ENCODE results near the gene DNAH7.

The DNAH7 gene

GRCh38 chr2:195857132-195857531 lies 211.5 kb downstream of the DNAH7 start:
- no peak for DNase-seq

GRCh38 chr2:195850764-195851163 lies 217.9 kb downstream of the DNAH7 start:
- DNase-seq = no peak

- DNase-seq = no peak
These were observed 220.3 kb downstream of the DNAH7 start for GRCh38 chr2:195848119-195848899.

GRCh38 chr2:195842932-195843331 lies 225.7 kb downstream of the DNAH7 start:
- DNase-seq = no peak

- DNase-seq = no peak
These were observed 230.6 kb downstream of the DNAH7 start for GRCh38 chr2:195838002-195838401.

GRCh38 chr2:195836002-195836401 lies 232.6 kb downstream of the DNAH7 start:
- no peak for DNase-seq

GRCh38 chr2:195834836-195835235 lies 233.8 kb downstream of the DNAH7 start:
- no peak for DNase-seq

- no peak for DNase-seq
These were observed 237.4 kb downstream of the DNAH7 start for GRCh38 chr2:195830968-195831950.

- no peak for DNase-seq
These were observed 244.2 kb downstream of the DNAH7 start for GRCh38 chr2:195824478-195824877.

- DNase-seq = no peak
These were observed 245.4 kb downstream of the DNAH7 start for GRCh38 chr2:195823206-195823605.

- no peak for DNase-seq
These were observed 247.1 kb downstream of the DNAH7 start for GRCh38 chr2:195821566-195821932.

- no peak for DNase-seq
These were observed 247.6 kb downstream of the DNAH7 start for GRCh38 chr2:195820867-195821565.

GRCh38 chr2:195820373-195820772 lies 248.3 kb downstream of the DNAH7 start:
- DNase-seq = no peak

GRCh38 chr2:195819276-195819675 lies 249.4 kb downstream of the DNAH7 start:
- DNase-seq = no peak

GRCh38 chr2:195818526-195818925 lies 250.1 kb downstream of the DNAH7 start:
- DNase-seq = no peak

- DNase-seq = no peak
These were observed 250.5 kb downstream of the DNAH7 start for GRCh38 chr2:195818106-195818505.

- no peak for DNase-seq
These were observed 253.6 kb downstream of the DNAH7 start for GRCh38 chr2:195815083-195815482.

- DNase-seq = no peak
These were observed 255.2 kb downstream of the DNAH7 start for GRCh38 chr2:195813421-195813820.

GRCh38 chr2:195810340-195811098 lies 258.1 kb downstream of the DNAH7 start:
- no peak for DNase-seq

- DNase-seq = no peak
These were observed 260.4 kb downstream of the DNAH7 start for GRCh38 chr2:195808189-195808588.

GRCh38 chr2:195805283-195805976 lies 263.2 kb downstream of the DNAH7 start:
- DNase-seq = no peak

- no peak for DNase-seq
These were observed 272.8 kb downstream of the DNAH7 start for GRCh38 chr2:195795879-195796278.

Measured in activated CD4-positive, alpha-beta T cell treated with anti-CD3 and anti-CD28 coated beads for 1 hour (primary cell).